Parathyroid adenoma (tissue), 2 donors: Measurements from ENCODE around the gene CD300A.
"Not testable (repeated sequence)": the region's sequence is repeated elsewhere in the genome, so short reads cannot be mapped to it uniquely, and the experiment has no call there.

Source experiments
- H2AFZ ChIP-seq: fragments of 300-600 bp; sonication (generic); one replicate; pipeline ENCODE4 v1.7.0; 2017; ENCODE audit warnings: antibody characterized with exemption, mild to moderate bottlenecking
- H3K27ac ChIP-seq: fragments of 300-600 bp; sonication (generic); one replicate; pipeline ENCODE4 v1.7.0; 2017
- H3K27me3 ChIP-seq: fragments of 300-600 bp; sonication (generic); one replicate; pipeline ENCODE4 v1.7.0; 2017; ENCODE audit warnings: low read length; ENCODE audit not compliant: control insufficient read depth, insufficient read depth
- H3K36me3 ChIP-seq: fragments of 300-600 bp; sonication (generic); one replicate; pipeline ENCODE4 v1.7.0; 2017; ENCODE audit warnings: low read length; ENCODE audit not compliant: control insufficient read depth, insufficient read depth
- H3K4me1 ChIP-seq: fragments of 300-600 bp; sonication (generic); one replicate; pipeline ENCODE4 v1.7.0; 2017; ENCODE audit warnings: control low read depth
- H3K4me2 ChIP-seq: fragments of 300-600 bp; sonication (generic); one replicate; pipeline ENCODE4 v1.7.0; 2017; ENCODE audit warnings: low read length
- H3K4me3 ChIP-seq: fragments of 300-600 bp; sonication (generic); one replicate; pipeline ENCODE4 v1.7.0; 2017; ENCODE audit warnings: low read depth, low read length
- H3K79me2 ChIP-seq: fragments of 300-600 bp; sonication (generic); one replicate; pipeline ENCODE4 v1.7.0; 2017; ENCODE audit warnings: control low read depth
- H3K9ac ChIP-seq: fragments of 300-600 bp; sonication (generic); one replicate; pipeline ENCODE4 v1.7.0; 2017; ENCODE audit warnings: mild to moderate bottlenecking
- H3K9me3 ChIP-seq: fragments of 300-600 bp; sonication (generic); one replicate; pipeline ENCODE4 v1.7.0; 2017; ENCODE audit warnings: low read length; ENCODE audit not compliant: control insufficient read depth
- TF ChIP-seq, protein P1 (sequence below): fragments of 300-600 bp; sonication (generic); IDR thresholded peaks from one replicate; pipeline ENCODE4 v1.7.0; 2017; ENCODE audit warnings: antibody characterized with exemption, mild to moderate bottlenecking
- donor health status: primary hyperparathyroidism.

CD300A gene

DNA sequence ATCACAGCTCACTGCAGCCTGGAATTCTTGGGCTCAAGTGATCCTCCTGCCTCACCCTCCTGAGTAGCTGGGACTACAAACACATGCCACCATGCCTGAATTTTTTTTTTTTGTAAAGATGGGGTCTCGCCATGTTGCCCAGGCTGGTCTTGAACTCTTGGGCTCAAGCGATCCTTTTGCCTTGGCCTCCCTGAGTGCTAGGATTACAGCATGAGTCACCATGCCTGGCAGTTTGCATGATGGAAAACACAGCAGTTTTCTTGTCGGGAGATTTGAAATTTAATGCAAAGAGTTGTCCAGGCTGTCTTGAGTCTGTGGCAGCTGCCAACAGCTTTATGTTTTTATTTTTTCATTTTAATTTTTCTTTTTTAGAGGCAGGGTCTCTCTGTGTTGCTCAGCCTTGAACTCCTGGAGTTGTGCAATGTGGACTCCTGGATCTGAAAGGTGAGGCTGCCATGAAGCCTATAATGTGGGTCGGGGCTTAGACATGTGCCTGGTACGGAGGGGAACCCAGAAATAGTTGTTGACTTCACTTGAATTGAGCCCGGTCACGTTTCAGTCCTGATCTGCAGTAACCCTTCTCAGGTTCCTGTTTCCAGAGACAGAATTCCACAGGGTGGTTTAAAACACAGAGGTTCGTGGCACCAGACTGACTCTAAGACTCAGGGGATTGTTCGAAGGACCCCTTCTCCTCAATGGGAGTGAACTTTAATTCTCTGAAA lies 18.7 kb downstream of the CD300A start:
- no peak overlapping the region for H3K27ac ChIP-seq
- no peak overlapping the region for H3K4me3 ChIP-seq
- no peaks in the 10 kb centered on the region for H3K79me2 ChIP-seq
- H3K27me3 ChIP-seq, result no peaks in the 10 kb centered on the region
- H3K9me3 ChIP-seq, result no peaks in the 10 kb centered on the region
- H3K4me2 ChIP-seq, result no peak overlapping the region
- no peaks in the 10 kb centered on the region for H3K36me3 ChIP-seq
- TF ChIP-seq, protein P1, sequence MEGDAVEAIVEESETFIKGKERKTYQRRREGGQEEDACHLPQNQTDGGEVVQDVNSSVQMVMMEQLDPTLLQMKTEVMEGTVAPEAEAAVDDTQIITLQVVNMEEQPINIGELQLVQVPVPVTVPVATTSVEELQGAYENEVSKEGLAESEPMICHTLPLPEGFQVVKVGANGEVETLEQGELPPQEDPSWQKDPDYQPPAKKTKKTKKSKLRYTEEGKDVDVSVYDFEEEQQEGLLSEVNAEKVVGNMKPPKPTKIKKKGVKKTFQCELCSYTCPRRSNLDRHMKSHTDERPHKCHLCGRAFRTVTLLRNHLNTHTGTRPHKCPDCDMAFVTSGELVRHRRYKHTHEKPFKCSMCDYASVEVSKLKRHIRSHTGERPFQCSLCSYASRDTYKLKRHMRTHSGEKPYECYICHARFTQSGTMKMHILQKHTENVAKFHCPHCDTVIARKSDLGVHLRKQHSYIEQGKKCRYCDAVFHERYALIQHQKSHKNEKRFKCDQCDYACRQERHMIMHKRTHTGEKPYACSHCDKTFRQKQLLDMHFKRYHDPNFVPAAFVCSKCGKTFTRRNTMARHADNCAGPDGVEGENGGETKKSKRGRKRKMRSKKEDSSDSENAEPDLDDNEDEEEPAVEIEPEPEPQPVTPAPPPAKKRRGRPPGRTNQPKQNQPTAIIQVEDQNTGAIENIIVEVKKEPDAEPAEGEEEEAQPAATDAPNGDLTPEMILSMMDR, result no peak
- no peaks in the 10 kb centered on the region for H3K4me1 ChIP-seq
- H2AFZ ChIP-seq, result no peak overlapping the region
- H3K9ac ChIP-seq, result no peak overlapping the region

DNA sequence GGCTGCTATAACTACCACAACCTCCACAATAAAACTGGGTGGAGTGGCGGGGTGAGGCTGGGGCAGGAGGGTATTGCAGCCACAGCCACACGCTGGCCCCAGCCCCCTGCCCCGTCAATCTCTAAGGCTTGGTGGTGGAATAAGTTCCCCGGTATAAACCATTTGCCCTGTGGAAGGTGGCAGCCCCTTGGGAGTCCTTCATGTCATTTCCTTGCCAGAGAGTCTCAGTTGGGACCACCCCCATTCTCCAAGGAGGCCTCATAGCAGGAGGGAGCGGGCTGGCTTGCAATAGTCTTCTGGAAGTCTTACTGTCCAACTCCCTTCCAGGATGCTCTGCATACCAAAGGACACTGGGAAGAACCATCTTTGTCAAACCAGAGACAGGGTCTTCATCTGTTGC lies 19.4 kb downstream of the CD300A start:
- no peaks in the 10 kb centered on the region for H3K27me3 ChIP-seq
- H3K9ac ChIP-seq, result no peak overlapping the region
- H3K27ac ChIP-seq, result no peak overlapping the region
- H2AFZ ChIP-seq, result no peak overlapping the region
- no peak overlapping the region for H3K4me2 ChIP-seq
- no peak overlapping the region for H3K4me3 ChIP-seq
- no peaks in the 10 kb centered on the region for H3K9me3 ChIP-seq
- TF ChIP-seq, protein P1, result no peak
- H3K79me2 ChIP-seq, result no peaks in the 10 kb centered on the region
- H3K36me3 ChIP-seq, result no peaks in the 10 kb centered on the region
- H3K4me1 ChIP-seq, result no peaks in the 10 kb centered on the region

DNA sequence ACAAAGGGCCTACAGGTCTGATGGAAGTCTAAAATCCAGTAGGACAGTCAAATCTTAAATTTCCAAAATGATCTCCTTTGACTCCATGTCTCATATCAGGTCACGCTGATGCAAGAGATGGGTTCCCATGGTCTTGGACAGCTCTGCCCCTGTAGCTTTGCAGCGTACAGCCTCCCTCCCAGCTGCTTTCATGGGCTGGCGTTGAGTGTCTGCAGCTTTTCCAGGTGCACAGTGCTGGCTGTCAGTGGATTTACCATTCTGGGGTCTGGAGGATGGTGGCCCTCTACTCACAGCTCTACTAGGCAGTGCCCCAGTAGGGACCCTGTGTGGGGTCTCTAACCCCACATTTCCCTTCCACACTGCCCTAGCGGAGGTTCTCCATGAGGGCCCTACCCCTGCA lies 21.8 kb downstream of the CD300A start:
- not testable (repeated sequence) for H3K36me3 ChIP-seq, H3K9me3 ChIP-seq, H3K4me2 ChIP-seq

DNA sequence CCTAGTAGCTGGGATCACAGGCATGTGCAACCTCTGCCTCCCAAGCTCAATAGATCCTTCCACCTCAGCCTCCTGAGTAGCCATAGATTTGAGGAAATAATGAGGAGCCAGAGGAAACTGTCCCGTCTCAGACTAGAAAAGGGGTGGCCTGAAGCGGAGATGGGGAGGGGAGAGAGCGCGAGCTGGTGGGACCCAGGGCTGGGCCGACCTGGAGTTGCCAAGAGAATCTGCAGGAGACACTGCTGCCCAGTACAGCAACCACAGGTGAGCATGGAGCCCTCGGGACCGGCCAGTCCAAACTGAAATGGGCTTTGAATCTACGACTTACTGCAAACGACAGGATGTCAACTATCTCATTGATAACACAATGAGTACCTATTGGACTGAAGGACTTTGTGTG lies 24.3 kb downstream of the CD300A start:
- Histone ChIP-seq H3K9ac (no peak overlapping the region), H3K27ac (no peak overlapping the region), H3K27me3 (no peaks in the 10 kb centered on the region), H3K79me2 (no peaks in the 10 kb centered on the region), H2AFZ (no peak overlapping the region), H3K4me1 (peaks cover 3% of the 10 kb centered on the region), H3K9me3 (no peaks in the 10 kb centered on the region), H3K36me3 (no peaks in the 10 kb centered on the region), H3K4me2 (no peak overlapping the region), H3K4me3 (no peak overlapping the region)
- TF ChIP-seq, protein P1, result no peak

More for the DNA sequence above, 21.8 kb downstream of the CD300A start:
- not testable (repeated sequence) for H3K79me2 ChIP-seq, H3K4me1 ChIP-seq, H3K27me3 ChIP-seq, H3K9ac ChIP-seq, H3K4me3 ChIP-seq, H2AFZ ChIP-seq, H3K27ac ChIP-seq

DNA sequence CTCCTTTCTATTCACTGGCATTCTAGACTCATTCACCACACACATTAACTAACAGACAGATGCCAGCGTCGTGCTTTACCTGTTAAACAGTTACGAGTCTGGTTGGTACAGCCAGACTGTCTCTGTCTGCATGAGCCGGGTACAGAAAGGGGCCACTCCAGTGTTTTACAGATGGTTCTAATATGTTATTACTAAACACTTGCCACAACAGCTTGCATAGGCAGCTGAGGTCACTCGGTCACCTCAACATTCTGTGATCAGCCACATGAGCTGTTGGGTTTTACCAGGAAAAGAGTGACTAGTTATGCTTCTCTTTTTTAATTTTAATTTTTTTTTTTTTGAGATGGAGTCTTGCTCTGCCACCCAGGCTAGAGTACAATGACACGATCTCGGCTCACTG lies 25.2 kb downstream of the CD300A start:
- H3K79me2 ChIP-seq, result no peaks in the 10 kb centered on the region

More for the DNA sequence above, 25.2 kb downstream of the CD300A start:
- Histone ChIP-seq H3K27ac (no peak overlapping the region), H3K27me3 (no peaks in the 10 kb centered on the region), H3K9ac (no peak overlapping the region), H3K9me3 (no peaks in the 10 kb centered on the region), H3K4me1 (peaks cover 3% of the 10 kb centered on the region), H3K4me2 (no peak overlapping the region), H3K4me3 (no peak overlapping the region), H2AFZ (no peak overlapping the region), H3K36me3 (no peaks in the 10 kb centered on the region)
- TF ChIP-seq, protein P1, result no peak
